Fibroblast of villous mesenchyme (primary cell): ENCODE data around the gene ANO2. TPM values are rescaled to one million over a fixed set of nuclear protein-coding genes. Genes with fewer than 3 reads are reported as not detected.

Experiments
- DNase-seq: peaks from one replicate; pipeline ENCODE4 v3.0.0-alpha.2; 2010; ENCODE audit warnings: low read depth
- H3K4me3 ChIP-seq: 2 replicates; pipeline ENCODE4 v1.5.1; 2011; ENCODE audit warnings: low read depth, mild to moderate bottlenecking, low read length
- total RNA-seq: library from RNA; depleted of rRNA; stranded (reverse); fragments of >200 nt; gene quantifications from 2 replicates; pipeline ENCODE4 v1.2.3, GENCODE V29; 2012
- TF ChIP-seq, protein P1 (sequence below): IDR thresholded peaks from 2 replicates; pipeline ENCODE4 v1.5.1; 2012; ENCODE audit warnings: low read depth, mild to moderate bottlenecking, low read length; ENCODE audit not compliant: insufficient read depth

The ANO2 gene
- total RNA-seq, 1 donor: 0.43 TPM

DNA sequence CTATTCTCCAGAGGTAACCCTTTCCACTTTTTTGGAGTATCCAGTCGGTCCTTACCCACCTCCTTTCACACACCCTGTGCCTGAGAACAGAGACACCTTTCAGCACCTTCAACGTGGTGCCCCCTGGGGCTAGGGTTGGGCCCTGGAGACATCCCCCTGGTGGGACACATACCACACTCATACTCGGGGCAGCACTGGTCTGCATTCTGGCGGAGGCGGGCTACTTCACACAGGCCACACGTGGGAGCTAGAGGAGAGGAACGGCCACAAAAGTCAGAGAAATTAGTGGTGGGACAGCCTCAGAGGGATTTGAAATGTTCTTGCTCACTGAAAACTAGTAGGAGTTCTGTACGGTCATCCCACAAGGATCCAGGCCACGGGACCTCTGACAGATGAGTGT is 39.8 kb upstream of the ANO2 start:
- TF ChIP-seq, protein P1, sequence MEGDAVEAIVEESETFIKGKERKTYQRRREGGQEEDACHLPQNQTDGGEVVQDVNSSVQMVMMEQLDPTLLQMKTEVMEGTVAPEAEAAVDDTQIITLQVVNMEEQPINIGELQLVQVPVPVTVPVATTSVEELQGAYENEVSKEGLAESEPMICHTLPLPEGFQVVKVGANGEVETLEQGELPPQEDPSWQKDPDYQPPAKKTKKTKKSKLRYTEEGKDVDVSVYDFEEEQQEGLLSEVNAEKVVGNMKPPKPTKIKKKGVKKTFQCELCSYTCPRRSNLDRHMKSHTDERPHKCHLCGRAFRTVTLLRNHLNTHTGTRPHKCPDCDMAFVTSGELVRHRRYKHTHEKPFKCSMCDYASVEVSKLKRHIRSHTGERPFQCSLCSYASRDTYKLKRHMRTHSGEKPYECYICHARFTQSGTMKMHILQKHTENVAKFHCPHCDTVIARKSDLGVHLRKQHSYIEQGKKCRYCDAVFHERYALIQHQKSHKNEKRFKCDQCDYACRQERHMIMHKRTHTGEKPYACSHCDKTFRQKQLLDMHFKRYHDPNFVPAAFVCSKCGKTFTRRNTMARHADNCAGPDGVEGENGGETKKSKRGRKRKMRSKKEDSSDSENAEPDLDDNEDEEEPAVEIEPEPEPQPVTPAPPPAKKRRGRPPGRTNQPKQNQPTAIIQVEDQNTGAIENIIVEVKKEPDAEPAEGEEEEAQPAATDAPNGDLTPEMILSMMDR: no peak

DNA sequence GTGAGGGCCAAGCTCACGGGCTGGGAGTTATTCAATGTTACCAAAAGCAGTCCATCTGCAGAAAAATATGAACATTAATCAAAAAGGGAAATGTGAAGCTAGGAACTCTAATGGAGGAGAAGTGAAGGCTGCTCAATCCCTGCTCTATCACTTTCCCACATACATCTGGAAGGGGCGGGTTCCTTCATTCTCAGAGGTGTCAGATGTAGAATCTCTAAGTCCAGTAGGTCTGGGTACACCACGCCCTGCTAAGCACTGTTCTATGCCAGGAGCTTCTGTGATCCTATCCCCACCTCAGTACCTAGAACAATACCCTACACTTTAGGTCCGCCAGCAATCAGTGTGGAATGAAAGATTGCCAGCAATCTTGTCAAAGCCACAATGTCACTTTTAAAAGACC is 37.0 kb upstream of the ANO2 start:
- no peak for DNase-seq
- TF ChIP-seq, protein P1: no peak
- no peak overlapping the region for H3K4me3 ChIP-seq

More for the DNA sequence above, 39.8 kb upstream of the ANO2 start:
- no peak for DNase-seq
- H3K4me3 ChIP-seq: no peak overlapping the region

DNA sequence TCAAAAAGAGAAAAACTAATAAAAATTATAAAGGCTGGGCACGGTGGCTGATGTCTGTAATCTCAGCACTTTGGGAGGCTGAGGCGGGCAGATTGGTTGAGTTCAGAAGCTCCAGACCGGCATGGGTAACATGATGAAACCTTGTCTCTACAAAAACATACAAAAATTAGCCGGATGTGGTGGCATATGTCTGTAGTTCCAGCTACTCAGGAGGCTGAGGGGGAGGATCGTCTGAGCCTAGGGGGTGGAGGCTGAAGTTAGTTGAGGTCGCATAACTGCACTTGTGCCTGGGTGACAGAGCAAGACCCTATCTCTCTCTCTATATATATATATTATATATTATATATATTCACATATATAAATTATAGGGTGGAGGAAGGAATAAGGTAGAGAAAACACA is 32.5 kb upstream of the ANO2 start:
- no peak overlapping the region for H3K4me3 ChIP-seq
- TF ChIP-seq, protein P1: no peak
- DNase-seq: no peak

DNA sequence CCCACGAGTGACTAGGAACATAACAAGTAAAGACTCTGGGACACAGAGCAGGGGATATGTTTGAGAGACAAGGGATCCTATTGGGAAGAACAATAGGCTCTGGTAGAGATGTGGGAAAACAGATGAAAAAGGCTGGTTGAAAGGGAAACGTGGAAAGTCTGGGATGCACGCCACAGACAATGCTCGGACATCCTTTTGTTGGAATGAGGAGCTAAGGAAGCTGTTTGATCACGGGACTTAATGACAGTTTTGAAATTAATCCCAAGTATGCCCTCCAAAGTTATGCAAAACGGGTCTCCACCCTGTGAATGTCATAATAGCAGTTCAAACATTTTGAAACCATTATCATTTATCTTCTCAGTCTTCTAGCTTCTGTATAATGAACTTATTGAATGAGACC is 31.7 kb upstream of the ANO2 start:
- TF ChIP-seq, protein P1: no peak
- H3K4me3 ChIP-seq: no peak overlapping the region
- DNase-seq: no peak

DNA sequence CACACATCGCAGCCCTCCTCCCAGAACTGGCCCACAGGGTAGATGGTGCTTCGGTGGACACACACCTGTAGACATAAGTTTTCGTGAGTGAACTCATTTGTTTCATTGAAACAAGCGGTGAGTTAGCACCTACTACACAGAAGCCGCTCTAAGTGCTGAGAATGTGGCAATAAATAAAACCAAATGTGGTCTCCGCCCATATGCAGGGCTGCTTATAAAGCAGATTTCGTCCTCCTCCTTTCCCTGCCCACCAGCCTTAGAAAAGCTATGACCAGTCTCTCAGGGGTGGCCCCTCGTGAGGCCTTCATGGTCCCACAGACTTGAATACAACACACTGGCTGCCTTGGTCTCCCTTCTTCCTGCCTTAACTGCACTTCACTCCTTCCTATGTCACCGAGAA is 31.1 kb upstream of the ANO2 start:
- no peak overlapping the region for H3K4me3 ChIP-seq
- TF ChIP-seq, protein P1: no peak

DNA sequence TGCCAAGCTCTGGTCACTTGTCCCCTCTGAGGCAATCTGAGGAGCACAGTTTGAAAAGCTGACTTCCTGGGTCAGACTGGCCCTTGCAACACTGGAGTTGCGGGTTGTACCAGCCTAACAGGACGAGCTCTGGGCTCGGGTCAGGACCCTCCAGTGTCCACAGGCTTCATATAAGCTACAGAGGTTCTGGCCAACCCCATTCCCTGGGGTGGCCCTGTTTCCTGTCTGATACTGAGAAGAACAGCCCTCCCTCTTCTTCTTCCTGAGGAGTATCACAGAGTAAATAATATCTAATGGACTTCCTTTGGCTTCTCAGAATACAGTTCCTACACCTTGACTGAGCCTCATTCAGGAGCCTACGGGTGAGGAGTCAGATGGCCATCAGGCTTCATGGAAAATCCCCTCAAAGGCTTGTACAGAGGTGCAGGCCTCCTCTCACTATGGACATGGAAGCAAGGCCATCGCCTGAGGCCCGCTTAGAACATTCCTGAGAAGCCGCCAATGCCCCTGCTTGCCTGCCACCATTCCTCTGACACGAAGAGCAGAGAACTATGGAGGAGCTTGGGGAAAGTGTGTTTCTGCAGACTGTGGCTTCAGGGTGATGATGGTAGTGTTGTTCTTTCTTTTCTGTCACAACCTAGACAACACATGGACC is 28.5 kb upstream of the ANO2 start:
- no peak overlapping the region for H3K4me3 ChIP-seq
- DNase-seq: no peak
- TF ChIP-seq, protein P1: no peak

More for the DNA sequence above, 31.1 kb upstream of the ANO2 start:
- DNase-seq: no peak

DNA sequence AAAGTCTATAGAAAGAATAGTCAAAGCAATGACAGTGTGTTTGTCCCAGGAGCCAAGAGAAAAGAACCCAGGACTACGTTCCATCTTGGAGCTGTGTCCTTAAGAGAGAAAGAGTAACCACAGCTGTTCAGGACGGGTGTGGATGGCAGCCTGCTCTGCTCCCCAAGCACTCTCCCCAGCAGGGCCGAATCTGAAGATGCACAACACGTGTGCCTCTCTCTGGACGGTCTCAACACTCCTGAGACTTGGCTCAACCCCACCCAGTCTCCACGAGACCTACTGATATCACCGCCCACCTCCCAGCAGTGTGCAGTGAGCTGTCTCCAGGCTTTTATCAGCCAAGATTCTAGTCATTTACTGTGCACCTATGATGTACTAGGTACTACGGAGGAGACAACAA is 27.3 kb upstream of the ANO2 start:
- H3K4me3 ChIP-seq: no peak overlapping the region
- DNase-seq: no peak
- TF ChIP-seq, protein P1: no peak
